Esophagus muscularis mucosa (tissue), 4 donors: ENCODE data around the gene MLANA. TPM values are rescaled to one million over a fixed set of nuclear protein-coding genes. Genes with fewer than 3 reads are reported as not detected.

Experiments used
- DNase-seq: peaks from one replicate; pipeline ENCODE4 v3.0.0-alpha.2; 2017; ENCODE audit errors: extremely low spot score
- H3K27ac ChIP-seq, 4 donors: fragments of 200-600 bp; sonication (generic); replicated peaks in 1 of 4; 1 replicate in 3 of 4; 2 replicates in 1 of 4; pipeline ENCODE4 v1.5.1; 2016 to 2019; ENCODE audit warnings: mild to moderate bottlenecking in 1 of 4
- H3K27me3 ChIP-seq, 4 donors: fragments of 200-600 bp; sonication (generic); one replicate each; pipeline versions ENCODE4 v1.5.1 to v1.6.0; 2016 to 2019
- H3K36me3 ChIP-seq, 4 donors: fragments of 200-600 bp; sonication (generic); one replicate each; pipeline ENCODE4 v1.5.1; 2016 to 2019
- H3K4me1 ChIP-seq, 4 donors: fragments of 200-600 bp; sonication (generic); one replicate each; pipeline ENCODE4 v1.5.1; 2016 to 2019
- H3K4me3 ChIP-seq, 4 donors: fragments of 200-600 bp; sonication (generic); 1 replicate in 2 of 4; 2 replicates in 2 of 4; pipeline ENCODE4 v1.5.1; 2016 to 2019; ENCODE audit warnings: mild to moderate bottlenecking in 4 of 4, moderate library complexity in 1 of 4
- H3K9me3 ChIP-seq, 4 donors: fragments of 200-600 bp; sonication (generic); 1 replicate in 3 of 4; 2 replicates in 1 of 4; pipeline ENCODE4 v1.5.1; 2016 to 2019
- EP300 ChIP-seq: sonication (generic); formaldehyde crosslinking; IDR thresholded peaks from one replicate; pipeline ENCODE4 v1.6.1; 2017; ENCODE audit warnings: antibody characterized with exemption
- POLR2A ChIP-seq: fragments of 450-650 bp; IDR thresholded peaks from one replicate; pipeline ENCODE4 v1.6.1; 2017; ENCODE audit warnings: antibody characterized with exemption, moderate library complexity, mild to moderate bottlenecking, low read depth
- POLR2AphosphoS5 ChIP-seq, 2 donors: sonication (generic); formaldehyde crosslinking; IDR thresholded peaks; one replicate each; pipeline ENCODE4 v1.6.1; 2017; ENCODE audit warnings: antibody characterized with exemption in 2 of 2
- WGBS: methylation state at CpG from one replicate; pipeline ENCODE4 v1.1.5; 2018; 5-methylcytosine and 5-hydroxymethylcytosine counted together
- intact Hi-C: fragments of 100-400 bp; cut with DNase I; formaldehyde crosslinking; loops from one replicate; pipeline ENCODE4 v1.15.1; 2023
- total RNA-seq, 4 donors: library from RNA; depleted of rRNA; stranded (reverse); fragments of >200 nt; gene quantifications; one replicate each; pipeline versions ENCODE4 v1.1.0 to v1.2.1, GENCODE V29; 2016
- TF ChIP-seq, protein P1 (sequence below), 3 experiments: fragments of 200-600 bp in 2 of 3; fragments of 450-650 bp in 1 of 3; sonication (generic) in 2 of 3; IDR thresholded peaks; one replicate each; pipeline ENCODE4 v1.5.1; 2017 to 2019; ENCODE audit warnings: antibody characterized with exemption in 3 of 3, mild to moderate bottlenecking in 2 of 3, moderate library complexity in 1 of 3

The MLANA gene
- total RNA-seq, 4 donors from 2014 or later = not detected

GRCh38 chr9:5892456-5893133 is 1.9 kb downstream of the MLANA start:
- intact Hi-C loops = no loop called here
- Histone ChIP-seq H3K27ac (no peak overlapping the region), H3K4me1 (no peaks in the 10 kb centered on the region), H3K27me3 (no peaks in the 10 kb centered on the region), H3K4me3 (no peak overlapping the region), H3K9me3 (no peaks in the 10 kb centered on the region), H3K36me3 (peaks cover 0 to 11% (median 8%) of the 10 kb centered on the region in 4 donors)
- WGBS = 59% methylated on average over 7 of the region's 7 CpGs
- DNase-seq = peak; percentile 77
- no peak for TF ChIP-seq EP300
- no peak for TF ChIP-seq POLR2A
- no peak for TF ChIP-seq POLR2AphosphoS5 (IDR thresholded peaks at IDR 0.05)
- TF ChIP-seq, protein P1, sequence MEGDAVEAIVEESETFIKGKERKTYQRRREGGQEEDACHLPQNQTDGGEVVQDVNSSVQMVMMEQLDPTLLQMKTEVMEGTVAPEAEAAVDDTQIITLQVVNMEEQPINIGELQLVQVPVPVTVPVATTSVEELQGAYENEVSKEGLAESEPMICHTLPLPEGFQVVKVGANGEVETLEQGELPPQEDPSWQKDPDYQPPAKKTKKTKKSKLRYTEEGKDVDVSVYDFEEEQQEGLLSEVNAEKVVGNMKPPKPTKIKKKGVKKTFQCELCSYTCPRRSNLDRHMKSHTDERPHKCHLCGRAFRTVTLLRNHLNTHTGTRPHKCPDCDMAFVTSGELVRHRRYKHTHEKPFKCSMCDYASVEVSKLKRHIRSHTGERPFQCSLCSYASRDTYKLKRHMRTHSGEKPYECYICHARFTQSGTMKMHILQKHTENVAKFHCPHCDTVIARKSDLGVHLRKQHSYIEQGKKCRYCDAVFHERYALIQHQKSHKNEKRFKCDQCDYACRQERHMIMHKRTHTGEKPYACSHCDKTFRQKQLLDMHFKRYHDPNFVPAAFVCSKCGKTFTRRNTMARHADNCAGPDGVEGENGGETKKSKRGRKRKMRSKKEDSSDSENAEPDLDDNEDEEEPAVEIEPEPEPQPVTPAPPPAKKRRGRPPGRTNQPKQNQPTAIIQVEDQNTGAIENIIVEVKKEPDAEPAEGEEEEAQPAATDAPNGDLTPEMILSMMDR (IDR thresholded peaks at IDR 0.05) = no peak

DNA sequence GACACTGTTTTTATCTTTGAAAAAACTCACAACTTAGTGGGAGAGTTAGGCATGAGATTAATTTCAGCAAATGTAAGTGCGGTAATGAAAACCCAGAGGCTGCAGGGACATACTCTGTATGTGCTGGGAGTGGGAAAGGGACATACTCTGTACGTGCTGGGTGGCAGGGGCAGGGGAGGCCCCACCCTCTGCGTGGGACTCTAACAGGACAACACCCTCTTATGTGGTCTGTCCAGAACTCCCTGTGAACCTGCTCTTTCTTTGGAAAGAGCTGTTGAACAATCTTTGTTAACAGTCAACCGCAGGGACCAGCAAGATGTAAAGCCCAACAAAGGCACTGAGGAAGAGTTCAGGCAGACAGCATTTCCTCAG is 2.4 kb downstream of the MLANA start:
- DNase-seq = peak; percentile 31
- H3K36me3 ChIP-seq = peaks cover 0 to 16% (median 11%) of the 10 kb centered on the region in 4 donors
- no peaks in the 10 kb centered on the region for H3K27me3 ChIP-seq
- H3K27ac ChIP-seq = no peak overlapping the region
- no peak overlapping the region for H3K4me3 ChIP-seq
- TF ChIP-seq EP300 (no peak), POLR2AphosphoS5 (IDR thresholded peaks at IDR 0.05) (no peak), POLR2A (no peak)
- TF ChIP-seq, protein P1 (IDR thresholded peaks at IDR 0.05) = no peak
- intact Hi-C loops = no loop called here
- H3K4me1 ChIP-seq = no peaks in the 10 kb centered on the region
- 82% methylated on average over 4 of the region's 4 CpGs for WGBS
- no peaks in the 10 kb centered on the region for H3K9me3 ChIP-seq

DNA sequence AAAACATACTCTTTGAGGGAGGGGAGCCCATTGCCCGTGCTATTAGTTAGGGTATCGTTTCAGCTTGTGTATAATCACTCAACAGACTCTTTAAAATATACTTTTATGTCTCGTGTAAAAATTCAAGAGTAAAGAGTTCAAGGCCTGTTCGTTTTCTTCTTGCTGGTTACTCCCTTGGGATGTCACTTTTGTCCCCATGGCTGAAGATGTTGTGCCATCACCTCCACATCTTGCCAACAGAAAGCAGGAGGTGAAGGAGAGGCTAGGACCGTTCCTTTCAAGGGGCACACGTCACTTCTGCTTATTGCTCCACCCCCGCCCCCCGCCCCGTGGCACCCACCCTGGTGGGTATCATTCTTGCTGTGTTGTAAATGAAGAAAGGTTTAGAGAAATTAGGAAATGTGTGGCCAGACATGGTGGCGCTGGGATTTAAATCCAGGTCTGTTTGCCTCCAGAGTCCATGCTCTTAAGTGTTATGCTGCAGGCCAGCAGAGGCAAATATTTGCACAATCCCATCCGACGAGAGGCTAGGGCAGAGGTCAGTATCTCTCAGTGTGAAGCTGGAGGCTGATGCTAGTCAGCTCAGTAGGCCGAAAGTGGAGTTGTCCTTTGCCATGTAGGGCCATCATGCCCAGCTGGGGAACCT is 3.0 kb downstream of the MLANA start:
- DNase-seq = peak; percentile 79
- Histone ChIP-seq H3K4me3 (no peak overlapping the region), H3K36me3 (peaks cover 0 to 22% (median 17%) of the 10 kb centered on the region in 4 donors), H3K27ac (no peak overlapping the region), H3K4me1 (no peaks in the 10 kb centered on the region), H3K9me3 (no peaks in the 10 kb centered on the region), H3K27me3 (no peaks in the 10 kb centered on the region)
- 78% methylated on average over 12 of the region's 13 CpGs for WGBS
- intact Hi-C loops = no loop called here
- TF ChIP-seq POLR2A = no peak
- TF ChIP-seq POLR2AphosphoS5 (IDR thresholded peaks at IDR 0.05) = no peak
- TF ChIP-seq, protein P1 (IDR thresholded peaks at IDR 0.05) = no peak
- TF ChIP-seq EP300 = no peak

DNA sequence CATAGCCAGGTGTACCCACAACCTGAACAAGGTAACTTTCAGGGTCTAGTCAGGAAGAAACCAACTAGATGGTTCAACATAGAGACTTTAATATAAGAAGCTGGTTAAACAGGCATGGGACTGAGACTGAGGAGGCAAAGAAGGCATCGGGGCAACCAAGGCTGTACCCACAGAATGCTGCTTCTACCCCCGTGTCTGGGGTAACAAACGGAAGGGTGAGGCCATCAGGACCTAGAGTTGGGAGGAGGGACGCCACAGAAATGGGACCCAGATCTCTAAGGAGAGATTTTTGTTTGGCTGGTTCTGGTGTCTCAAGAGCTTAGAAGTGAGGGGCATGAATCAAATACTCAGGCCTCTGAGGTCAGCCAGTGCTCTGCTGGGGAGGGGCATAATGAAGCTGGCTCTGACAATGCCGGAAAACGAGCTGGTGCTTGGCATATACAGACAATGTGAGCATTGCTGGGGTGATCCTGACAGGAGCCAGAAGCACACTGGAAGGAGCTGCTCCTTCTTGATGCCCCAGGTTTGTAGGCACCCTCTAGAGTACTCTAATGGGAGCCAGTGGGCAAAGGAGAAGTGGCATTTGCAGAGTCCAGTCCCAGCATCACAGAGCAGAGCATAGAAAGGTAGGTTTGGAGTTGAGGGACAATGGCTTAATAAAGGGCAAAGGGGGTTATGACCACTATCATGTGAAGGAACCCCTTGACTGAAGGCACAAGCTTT is 3.7 kb downstream of the MLANA start:
- H3K36me3 ChIP-seq = peaks cover 0 to 28% (median 24%) of the 10 kb centered on the region in 4 donors
- no peaks in the 10 kb centered on the region for H3K4me1 ChIP-seq
- 91% methylated on average over 6 of the region's 6 CpGs for WGBS
- intact Hi-C loops = no loop called here
- TF ChIP-seq POLR2A (no peak), EP300 (no peak), POLR2AphosphoS5 (IDR thresholded peaks at IDR 0.05) (no peak)
- TF ChIP-seq, protein P1 (IDR thresholded peaks at IDR 0.05) = no peak
- no peak overlapping the region for H3K4me3 ChIP-seq
- H3K27me3 ChIP-seq = no peaks in the 10 kb centered on the region
- DNase-seq = peak; percentile 83
- H3K9me3 ChIP-seq = no peaks in the 10 kb centered on the region
- no peak overlapping the region for H3K27ac ChIP-seq
